HCT116 (cell line): ENCODE results near the gene TMEM138.

Experiments
- CTCF ChIP-seq, 3 experiments: fragments of 200-600 bp in 1 of 3; sonication (generic) in 1 of 3; IDR thresholded peaks in 2 of 3; conservative IDR thresholded peaks in 1 of 3; 2 replicates each; pipeline ENCODE4 v1.5.1; 2012 to 2017; ENCODE audit warnings: low read depth in 2 of 3, low read length in 2 of 3, antibody characterized with exemption in 1 of 3, borderline replicate concordance in 1 of 3, control low read depth in 1 of 3, mild to moderate bottlenecking in 1 of 3, mixed read lengths in 1 of 3, mixed run types in 1 of 3, moderate library complexity in 1 of 3; ENCODE audit not compliant: insufficient read depth in 1 of 3
- EZH2 ChIP-seq: fragments of 200-600 bp; sonication (generic); IDR thresholded peaks from 2 replicates; pipeline ENCODE4 v1.6.1; 2017; ENCODE audit warnings: antibody characterized with exemption, mixed run types
- JUND ChIP-seq: IDR thresholded peaks from 2 replicates; pipeline ENCODE4 v1.6.1; 2012
- MAX ChIP-seq: IDR thresholded peaks from 2 replicates; pipeline ENCODE4 v1.6.1; 2012
- POLR2A ChIP-seq: IDR thresholded peaks from 2 replicates; pipeline ENCODE4 v1.7.0; 2011; ENCODE audit warnings: borderline replicate concordance; ENCODE audit not compliant: insufficient read depth, insufficient read length; ENCODE audit errors: extremely low read depth
- POLR2AphosphoS5 ChIP-seq: IDR thresholded peaks from 2 replicates; pipeline ENCODE4 v1.6.1; 2011; ENCODE audit warnings: mild to moderate bottlenecking, low read depth, low read length, moderate library complexity
- RAD21 ChIP-seq: IDR thresholded peaks from 2 replicates; pipeline ENCODE4 v1.6.1; 2012; ENCODE audit warnings: low read depth, mild to moderate bottlenecking
- REST ChIP-seq: IDR thresholded peaks from 2 replicates; pipeline ENCODE4 v1.6.1; 2012; ENCODE audit warnings: low read depth
- SRF ChIP-seq: IDR thresholded peaks from 2 replicates; pipeline ENCODE4 v1.6.1; 2012; ENCODE audit warnings: low read depth
- TCF7L2 ChIP-seq: IDR thresholded peaks from 2 replicates; pipeline ENCODE4 v1.7.0; 2011; ENCODE audit warnings: borderline replicate concordance, inconsistent platforms; ENCODE audit not compliant: insufficient read depth, insufficient read length; ENCODE audit errors: extremely low read depth
- YY1 ChIP-seq: IDR thresholded peaks from 2 replicates; pipeline ENCODE4 v1.6.1; 2011; ENCODE audit warnings: low read length, low read depth, moderate library complexity, mild to moderate bottlenecking; ENCODE audit not compliant: insufficient replicate concordance; ENCODE audit errors: extremely low read depth

GRCh38 chr11:61414547-61414946, 52.4 kb downstream of the TMEM138 start:
- TF ChIP-seq CTCF (IDR thresholded peaks at IDR 0.05 in 2 of 3, conservative IDR thresholded peaks at IDR 0.05 in 1 of 3; ENCODE audit: borderline replicate concordance in 1 of 3, insufficient read depth in 1 of 3, low read depth in 2 of 3, low read length in 2 of 3), result no peak
- TF ChIP-seq EZH2, result no peak
- no peak for TF ChIP-seq REST
- no peak for TF ChIP-seq POLR2AphosphoS5
- TF ChIP-seq YY1, result no peak
- TF ChIP-seq POLR2A, result no peak
- TF ChIP-seq TCF7L2, result no peak
- TF ChIP-seq MAX, result no peak
- TF ChIP-seq SRF, result no peak
- TF ChIP-seq RAD21, result no peak
- no peak for TF ChIP-seq JUND
